A673 (cell line): ENCODE data around the gene NPPB. TPM values are rescaled to one million over a fixed set of nuclear protein-coding genes. Genes with fewer than 3 reads are reported as not detected.

Source experiments
- BruUV-seq: library from RNA; stranded (reverse); fragments of 400-500 nt; replicated peaks from 2 replicates; lab custom pipeline; 2021; lab: Mats Ljungman, UMichigan
- CTCF ChIA-PET: fragments of 300-600 bp; sonication (Branson Sonifier 250); formaldehyde crosslinking; loops from one replicate; lab custom pipeline; 2022; ENCODE audit warnings: antibody characterized with exemption; lab: Charles Lee
- POLR2A ChIA-PET: fragments of 300-600 bp; sonication (Branson Sonifier 250); formaldehyde crosslinking; loops from one replicate; lab custom pipeline; 2022; ENCODE audit warnings: antibody characterized with exemption; ENCODE audit not compliant: low non-redundant PET; lab: Charles Lee
- DNase-seq: peaks from one replicate; pipeline ENCODE4 v3.0.0-alpha.2; 2015; ENCODE audit warnings: low spot score
- H3K27ac ChIP-seq: fragments of 200-600 bp; sonication (generic); 2 replicates; pipeline ENCODE4 v1.5.1; 2016; ENCODE audit warnings: mixed run types, low read depth, mild to moderate bottlenecking, mixed read lengths, antibody characterized with exemption, low read length; ENCODE audit not compliant: poor library complexity, severe bottlenecking
- H3K27me3 ChIP-seq: fragments of 200-600 bp; sonication (generic); replicated peaks from 2 replicates; pipeline ENCODE4 v1.6.1; 2017; ENCODE audit warnings: mixed run types, low read depth, mild to moderate bottlenecking, mixed read lengths, antibody characterized with exemption, low read length; ENCODE audit not compliant: insufficient read depth, poor library complexity
- H3K36me3 ChIP-seq: fragments of 200-600 bp; sonication (generic); 2 replicates; pipeline ENCODE4 v1.6.1; 2016; ENCODE audit warnings: mixed run types, mild to moderate bottlenecking, mixed read lengths, antibody characterized with exemption, low read length; ENCODE audit not compliant: insufficient read depth, poor library complexity, severe bottlenecking
- H3K4me1 ChIP-seq: fragments of 200-600 bp; sonication (generic); 2 replicates; pipeline ENCODE4 v1.6.1; 2017; ENCODE audit warnings: mixed run types, mild to moderate bottlenecking, mixed read lengths, antibody characterized with exemption, low read length; ENCODE audit not compliant: insufficient read depth, poor library complexity, severe bottlenecking
- H3K4me3 ChIP-seq: fragments of 200-600 bp; sonication (generic); 2 replicates; pipeline ENCODE4 v1.5.1; 2016; ENCODE audit warnings: low read depth, mixed run types, mild to moderate bottlenecking, mixed read lengths, low read length; ENCODE audit not compliant: poor library complexity, severe bottlenecking
- H3K9me3 ChIP-seq: fragments of 200-600 bp; sonication (generic); 2 replicates; pipeline ENCODE4 v1.6.1; 2016; ENCODE audit warnings: mixed run types, low read depth, mild to moderate bottlenecking, mixed read lengths, antibody characterized with exemption, low read length; ENCODE audit not compliant: poor library complexity, severe bottlenecking
- EZH2 ChIP-seq: fragments of 200-600 bp; sonication (generic); IDR thresholded peaks from 2 replicates; pipeline ENCODE4 v1.6.1; 2017; ENCODE audit warnings: borderline replicate concordance, low read depth, mild to moderate bottlenecking, mixed read lengths, antibody characterized with exemption, low read length; ENCODE audit not compliant: poor library complexity, severe bottlenecking
- intact Hi-C: fragments of 100-400 bp; cut with micrococcal nuclease; formaldehyde crosslinking; loops from one replicate; pipeline ENCODE4 v1.10.0; 2022; ENCODE audit not compliant: unreplicated experiment
- total RNA-seq: library from RNA; stranded (reverse); gene quantifications from 2 replicates; pipeline ENCODE4 v1.2.3, GENCODE V29; 2021
- TF ChIP-seq, protein P1 (sequence below): fragments of 300-800, 200-600 bp; sonication (generic); conservative IDR thresholded peaks from 2 replicates; pipeline ENCODE4 v1.5.1; 2017; ENCODE audit warnings: low read depth, mild to moderate bottlenecking, antibody characterized with exemption, low read length, moderate library complexity, mixed read lengths

NPPB gene
- total RNA-seq, 1 experiment from 2014 or later, result not detected

DNA sequence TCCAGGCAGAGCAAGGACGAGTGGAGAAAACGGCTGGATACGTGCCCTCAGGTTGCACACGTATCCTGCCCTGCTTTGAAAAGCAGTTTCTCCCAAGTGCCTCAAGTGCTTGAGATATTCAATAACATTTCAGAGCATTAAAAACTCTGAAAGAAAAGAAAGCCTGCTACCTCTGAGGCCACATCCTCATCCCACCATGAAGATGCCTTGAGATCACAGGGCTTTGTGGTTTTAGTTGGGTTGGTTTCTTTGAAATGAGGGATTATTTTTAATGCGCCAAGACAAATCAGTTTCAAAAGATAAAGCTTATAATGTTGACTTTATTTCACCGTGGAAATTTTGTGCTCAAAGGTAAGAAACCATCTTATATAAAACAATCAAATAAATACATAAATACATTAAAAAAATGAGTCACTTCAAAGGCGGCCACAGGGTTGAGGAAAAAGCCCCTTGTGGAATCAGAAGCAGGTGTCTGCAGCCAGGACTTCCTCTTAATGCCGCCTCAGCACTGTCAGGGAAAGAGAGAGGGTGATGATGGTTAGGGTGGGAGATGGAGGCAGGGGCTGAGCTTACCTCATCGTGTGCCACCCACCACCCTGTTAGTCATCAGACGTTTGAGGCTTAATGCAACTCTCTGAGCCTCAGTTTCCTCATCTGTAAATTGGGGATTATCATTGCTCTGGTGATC is 1.4 kb downstream of the NPPB start:
- H3K4me1 ChIP-seq, result no peaks in the 10 kb centered on the region
- no peak overlapping the region for H3K4me3 ChIP-seq
- no peaks in the 10 kb centered on the region for H3K9me3 ChIP-seq
- H3K27ac ChIP-seq, result no peak overlapping the region
- TF ChIP-seq, protein P1, sequence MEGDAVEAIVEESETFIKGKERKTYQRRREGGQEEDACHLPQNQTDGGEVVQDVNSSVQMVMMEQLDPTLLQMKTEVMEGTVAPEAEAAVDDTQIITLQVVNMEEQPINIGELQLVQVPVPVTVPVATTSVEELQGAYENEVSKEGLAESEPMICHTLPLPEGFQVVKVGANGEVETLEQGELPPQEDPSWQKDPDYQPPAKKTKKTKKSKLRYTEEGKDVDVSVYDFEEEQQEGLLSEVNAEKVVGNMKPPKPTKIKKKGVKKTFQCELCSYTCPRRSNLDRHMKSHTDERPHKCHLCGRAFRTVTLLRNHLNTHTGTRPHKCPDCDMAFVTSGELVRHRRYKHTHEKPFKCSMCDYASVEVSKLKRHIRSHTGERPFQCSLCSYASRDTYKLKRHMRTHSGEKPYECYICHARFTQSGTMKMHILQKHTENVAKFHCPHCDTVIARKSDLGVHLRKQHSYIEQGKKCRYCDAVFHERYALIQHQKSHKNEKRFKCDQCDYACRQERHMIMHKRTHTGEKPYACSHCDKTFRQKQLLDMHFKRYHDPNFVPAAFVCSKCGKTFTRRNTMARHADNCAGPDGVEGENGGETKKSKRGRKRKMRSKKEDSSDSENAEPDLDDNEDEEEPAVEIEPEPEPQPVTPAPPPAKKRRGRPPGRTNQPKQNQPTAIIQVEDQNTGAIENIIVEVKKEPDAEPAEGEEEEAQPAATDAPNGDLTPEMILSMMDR, result no peak
- no peak for TF ChIP-seq EZH2
- POLR2A ChIA-PET, result interaction anchor here (0.6 kb wide), 1 partner anchor 660 kb away, joined by 4 read pairs; no protein-coding TSS in a partner anchor
- H3K36me3 ChIP-seq, result no peaks in the 10 kb centered on the region
- DNase-seq, result no peak
- CTCF ChIA-PET, result no interaction called here
- peaks cover 59% of the 10 kb centered on the region for H3K27me3 ChIP-seq
- BruUV-seq, result no TSS peak
- intact Hi-C loops, result loop anchor here (5.0 kb wide), 1 partner anchor 35 kb away; no protein-coding TSS in a partner anchor

DNA sequence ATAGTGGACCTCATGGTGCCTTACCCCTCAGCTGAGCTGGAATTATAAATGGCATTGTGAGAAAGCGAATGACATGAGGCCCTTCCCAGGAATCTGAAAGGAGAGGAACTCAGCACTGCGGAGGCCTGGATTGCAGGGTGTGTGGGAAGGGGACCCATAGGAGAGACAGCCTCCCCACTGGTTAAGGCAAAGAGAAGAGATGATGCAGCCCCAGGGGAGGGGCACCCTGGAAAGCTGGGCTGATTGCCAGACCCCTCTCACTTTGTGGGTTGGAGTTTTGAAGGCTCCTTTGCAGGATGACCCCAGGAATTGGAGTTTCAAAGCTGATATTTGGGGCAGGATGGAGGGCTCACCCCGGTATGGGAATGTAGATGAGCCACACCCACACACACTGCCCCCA is 2.0 kb downstream of the NPPB start:
- H3K4me3 ChIP-seq, result no peak overlapping the region
- POLR2A ChIA-PET, result no interaction called here
- CTCF ChIA-PET, result no interaction called here
- intact Hi-C loops, result loop anchor here (5.0 kb wide), 1 partner anchor 36 kb away; no protein-coding TSS in a partner anchor
- no peaks in the 10 kb centered on the region for H3K4me1 ChIP-seq
- H3K27me3 ChIP-seq, result peaks cover 53% of the 10 kb centered on the region
- no peaks in the 10 kb centered on the region for H3K36me3 ChIP-seq
- BruUV-seq, result no TSS peak
- no peak overlapping the region for H3K27ac ChIP-seq
- no peaks in the 10 kb centered on the region for H3K9me3 ChIP-seq
- TF ChIP-seq, protein P1, result no peak
- no peak for DNase-seq

DNA sequence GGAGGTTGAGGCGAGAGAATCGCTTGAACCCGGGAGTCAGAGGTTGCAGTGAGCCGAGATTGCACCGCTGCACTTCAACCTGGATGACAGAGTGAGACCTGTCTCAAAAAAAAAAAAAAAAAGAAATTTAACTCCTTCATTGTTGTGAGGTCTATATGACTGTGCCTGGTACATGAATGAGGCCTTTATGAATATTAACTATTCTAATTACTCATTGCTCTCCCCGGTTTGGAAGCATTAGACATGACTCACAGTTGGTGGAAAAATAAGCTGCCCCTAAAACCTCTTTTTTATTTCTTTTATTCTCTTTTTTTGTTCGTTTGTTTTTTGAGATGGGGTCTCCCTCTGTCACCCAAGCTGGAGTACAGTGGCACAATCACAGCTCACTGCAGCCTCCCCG is 3.3 kb downstream of the NPPB start:
- H3K4me1 ChIP-seq, result no peaks in the 10 kb centered on the region
- CTCF ChIA-PET, result no interaction called here
- no peaks in the 10 kb centered on the region for H3K9me3 ChIP-seq
- no peak overlapping the region for H3K27ac ChIP-seq
- no peaks in the 10 kb centered on the region for H3K36me3 ChIP-seq
- peaks cover 40% of the 10 kb centered on the region for H3K27me3 ChIP-seq
- no TSS peak for BruUV-seq
- DNase-seq, result no peak
- TF ChIP-seq, protein P1, result no peak
- TF ChIP-seq EZH2, result no peak
- no peak overlapping the region for H3K4me3 ChIP-seq
- intact Hi-C loops, result loop anchor here (5.0 kb wide), 1 partner anchor 37 kb away; no protein-coding TSS in a partner anchor
- POLR2A ChIA-PET, result no interaction called here
